IMR-90 (cell line): ENCODE measurements around the gene NFASC.

ENCODE experiments used
- CTCF ChIP-seq: conservative IDR thresholded peaks from 2 replicates; pipeline ENCODE4 v1.5.1; 2012; ENCODE audit warnings: mild to moderate bottlenecking, low read depth, low read length, improper control_type of control experiment
- MAFK ChIP-seq: IDR thresholded peaks from 2 replicates; pipeline ENCODE4 v1.6.1; 2012; ENCODE audit warnings: low read depth, low read length, improper control_type of control experiment

DNA sequence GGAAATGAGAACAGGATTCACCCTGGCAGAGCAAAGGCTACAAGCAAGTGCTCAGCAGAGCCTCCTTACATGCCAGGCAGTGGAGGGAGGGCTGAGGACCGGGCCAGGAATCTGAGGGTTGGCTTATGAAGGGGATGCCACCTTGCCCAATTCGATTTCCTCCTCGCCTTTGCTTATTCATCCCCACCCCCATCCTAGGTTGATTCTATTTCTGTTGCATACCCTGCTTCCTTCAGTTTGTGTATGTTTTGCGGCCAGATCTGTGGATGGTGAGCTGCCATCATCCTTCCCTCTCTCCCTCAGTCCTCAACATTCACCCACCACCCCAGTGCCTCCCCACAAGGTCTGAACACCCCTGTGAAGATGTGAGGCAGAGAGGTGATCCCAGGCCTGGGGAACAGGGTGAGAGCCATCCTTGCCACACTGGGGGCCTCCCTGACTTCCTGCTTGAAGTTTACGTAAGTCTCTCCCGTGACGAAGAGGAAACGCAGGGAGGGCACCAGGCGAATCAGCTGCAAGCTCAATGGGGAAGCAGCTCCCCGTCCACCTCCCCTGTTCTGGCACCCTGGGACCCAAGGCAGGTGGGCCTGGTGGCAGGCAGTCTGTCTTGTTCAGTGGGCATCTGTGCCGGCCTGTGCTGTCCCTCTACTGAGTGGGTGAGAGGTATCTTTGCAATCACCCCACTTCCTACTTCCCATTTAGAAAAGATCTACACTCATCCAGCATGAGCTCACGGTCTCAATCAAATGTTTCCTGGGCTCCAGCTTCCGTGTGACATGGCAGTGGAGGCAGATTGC is 121.7 kb downstream of the NFASC start:
- TF ChIP-seq MAFK (no peak), CTCF (no peak)
